NCI-H345 treated with DMSO at 0.1 percent for 48 hours (cell line): ENCODE data around the gene KIF6.

ENCODE experiments used
- DNase-seq: peaks from one replicate; lab custom pipeline; 2025; ENCODE audit not compliant: unreplicated experiment; lab: John Stamatoyannopoulos, UW

Gene KIF6

DNA sequence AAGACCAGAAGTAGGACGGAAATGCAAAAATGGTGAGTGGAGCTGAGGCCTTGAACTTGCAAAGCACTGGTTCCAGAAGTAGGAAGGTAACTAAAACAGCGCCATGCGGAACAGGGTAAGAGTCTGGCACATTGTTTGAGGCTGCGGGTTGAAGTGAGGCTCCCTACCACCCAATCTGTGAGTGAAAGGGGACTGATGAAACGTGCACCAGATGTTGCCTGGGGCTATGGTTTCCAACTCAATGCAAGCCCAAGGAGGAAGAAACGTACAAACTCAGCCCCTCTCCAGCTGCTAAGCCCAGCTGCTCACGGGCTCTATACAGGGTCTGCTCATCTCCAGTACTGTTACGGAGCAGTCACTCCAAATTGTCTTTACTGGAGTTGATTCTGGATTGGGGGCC lies 334.0 kb downstream of the KIF6 start:
- DNase-seq, result no peak

DNA sequence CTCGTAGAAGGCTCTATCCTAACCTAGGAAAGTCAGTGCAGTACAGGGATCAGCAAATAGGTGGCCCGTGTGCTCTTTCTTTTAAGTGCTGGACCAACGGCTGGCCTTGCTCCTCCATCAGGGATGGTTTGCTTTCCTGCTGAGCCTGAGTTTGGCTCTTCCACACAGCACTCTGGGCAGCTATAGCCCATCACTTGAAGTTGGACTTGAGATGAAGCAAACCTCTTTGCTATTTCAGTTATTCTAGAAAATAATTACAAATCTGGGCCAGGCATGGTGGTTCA lies 335.8 kb downstream of the KIF6 start:
- no peak for DNase-seq

DNA sequence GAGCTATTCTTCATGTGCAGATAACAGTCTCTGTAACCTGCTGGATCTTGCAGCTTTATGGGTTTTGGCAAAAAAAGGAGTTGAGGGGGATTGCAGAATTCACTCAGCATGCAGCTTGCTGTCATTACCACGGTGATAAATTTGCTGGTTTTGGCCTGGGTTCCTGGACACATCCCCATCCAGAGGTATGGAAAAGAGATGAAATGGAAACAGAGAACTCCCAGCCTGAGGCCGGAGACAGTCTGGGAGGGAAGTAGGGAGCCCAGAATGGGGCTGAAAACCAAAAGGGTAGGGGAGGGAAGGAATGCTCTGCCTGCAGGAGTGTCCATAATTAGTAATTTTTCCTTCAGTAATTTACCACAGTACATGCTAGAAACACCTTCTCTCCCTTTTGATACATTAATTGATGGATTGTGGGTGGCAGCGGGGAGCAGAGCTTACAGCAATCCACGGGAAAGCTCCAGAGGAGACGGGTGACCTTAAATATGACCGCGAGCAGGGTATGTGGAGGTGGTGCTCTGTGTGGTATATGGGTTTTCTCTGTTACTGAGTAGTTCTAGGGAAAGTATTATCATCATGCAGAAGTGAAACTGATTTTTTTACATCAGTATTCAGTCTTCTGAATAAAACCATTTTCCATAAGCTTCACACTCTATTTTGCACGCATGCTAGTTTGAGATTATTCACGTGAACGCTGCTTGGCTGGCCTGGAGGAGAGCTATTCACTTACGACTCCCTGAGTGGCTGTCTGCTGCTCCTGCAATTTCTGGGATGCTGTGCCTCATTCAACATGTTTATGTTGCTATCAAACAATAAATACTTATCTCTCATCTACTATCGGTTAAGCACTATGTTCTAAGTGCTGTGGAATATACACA lies 336.4 kb downstream of the KIF6 start:
- DNase-seq, result no peak

DNA sequence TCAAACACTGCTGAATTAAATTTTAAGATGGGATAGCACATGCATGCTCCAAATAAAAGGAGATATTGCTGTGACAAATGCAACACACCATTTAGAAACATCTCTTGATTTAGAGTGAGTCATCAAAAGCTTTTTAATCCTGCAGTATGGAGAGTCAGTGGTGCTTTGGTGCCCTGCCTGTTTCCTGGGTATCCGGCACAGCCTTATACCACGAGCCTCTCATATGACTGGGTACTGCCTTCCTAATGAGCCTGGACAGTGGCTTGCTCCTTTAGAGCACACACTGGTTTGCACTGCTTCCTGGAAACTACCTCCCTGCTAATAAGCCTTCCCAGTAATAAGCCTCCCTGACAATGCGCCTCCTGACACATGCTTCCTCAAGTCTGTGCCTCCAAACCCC lies 337.4 kb downstream of the KIF6 start:
- DNase-seq, result no peak

DNA sequence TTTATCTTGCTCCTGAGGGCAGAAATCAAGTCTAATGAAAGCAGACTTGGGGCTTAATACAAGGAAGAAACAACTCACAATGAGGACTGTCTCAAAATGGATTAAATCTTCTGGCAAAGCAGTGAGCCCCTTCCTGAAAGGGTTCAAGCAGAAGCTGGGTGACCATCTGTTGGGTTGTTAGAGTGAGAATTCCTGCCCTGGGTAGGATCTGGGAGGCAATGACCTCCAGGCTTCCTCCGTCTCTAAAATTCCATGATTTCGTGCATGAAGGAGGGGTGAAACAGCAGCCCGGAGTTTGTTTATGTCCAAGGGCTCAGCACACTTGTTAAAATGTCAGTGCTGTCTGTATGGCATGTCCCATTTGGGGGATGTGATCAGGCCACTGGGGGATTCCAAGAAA lies 338.7 kb downstream of the KIF6 start:
- no peak for DNase-seq

DNA sequence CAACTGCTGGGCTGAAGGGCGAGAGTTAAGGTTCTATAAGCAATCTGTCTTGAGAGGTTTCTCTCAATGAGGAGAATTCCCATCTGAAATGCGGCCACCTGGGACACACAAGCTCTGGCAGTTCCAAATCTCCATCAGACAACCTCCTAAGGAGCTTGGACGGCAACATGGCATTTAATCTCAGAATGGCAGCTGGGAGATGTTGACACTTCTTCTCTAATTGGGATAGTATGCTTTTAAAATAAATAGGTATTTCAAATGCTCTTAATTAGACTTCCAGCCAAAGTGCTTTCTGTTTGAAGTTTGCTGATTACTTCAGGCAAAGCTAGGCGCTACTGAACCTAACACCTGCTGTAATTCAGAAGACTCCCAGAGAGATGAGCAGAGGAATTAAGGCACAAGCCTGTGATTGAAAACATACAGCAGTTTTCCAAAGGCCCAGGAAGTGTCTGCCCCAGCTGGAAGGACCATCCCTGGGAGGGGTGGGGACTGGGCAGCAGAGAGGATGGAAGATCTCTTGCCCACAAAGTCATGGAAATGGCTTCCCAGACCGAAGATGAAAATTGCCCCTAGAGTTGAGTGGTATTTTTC lies 343.6 kb downstream of the KIF6 start:
- DNase-seq, result no peak

DNA sequence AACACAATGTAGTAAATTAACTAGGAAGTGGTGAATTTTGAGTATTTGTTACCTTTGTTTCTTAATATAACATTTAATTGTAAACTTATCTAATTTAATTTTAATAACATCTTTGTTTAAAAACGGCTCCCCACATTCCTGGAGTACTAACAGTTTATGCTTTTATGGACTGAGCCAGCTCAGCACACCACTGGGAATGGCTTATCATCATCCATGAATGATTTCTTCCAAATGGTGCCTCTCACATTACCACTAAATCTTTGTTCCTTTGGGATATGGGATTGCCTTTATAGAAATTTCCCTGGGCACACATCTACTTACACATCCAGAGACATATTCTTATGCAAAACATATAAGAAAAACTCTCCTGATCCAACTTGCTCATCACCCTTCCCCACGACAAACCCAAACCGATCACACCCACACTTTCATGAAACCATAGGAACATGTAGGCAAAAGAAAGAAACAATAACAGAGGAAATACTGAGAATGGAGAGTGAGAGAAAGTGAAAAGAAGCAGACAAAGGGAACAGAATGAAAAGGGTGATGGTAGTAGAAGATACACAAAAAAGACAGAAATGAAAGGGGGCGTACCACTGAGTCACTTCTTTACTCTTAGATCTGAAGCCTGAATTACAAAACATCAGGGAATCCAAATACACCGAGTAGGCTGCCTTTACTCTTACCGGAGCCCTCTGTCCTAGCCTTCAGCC lies 344.2 kb downstream of the KIF6 start:
- DNase-seq, result no peak

DNA sequence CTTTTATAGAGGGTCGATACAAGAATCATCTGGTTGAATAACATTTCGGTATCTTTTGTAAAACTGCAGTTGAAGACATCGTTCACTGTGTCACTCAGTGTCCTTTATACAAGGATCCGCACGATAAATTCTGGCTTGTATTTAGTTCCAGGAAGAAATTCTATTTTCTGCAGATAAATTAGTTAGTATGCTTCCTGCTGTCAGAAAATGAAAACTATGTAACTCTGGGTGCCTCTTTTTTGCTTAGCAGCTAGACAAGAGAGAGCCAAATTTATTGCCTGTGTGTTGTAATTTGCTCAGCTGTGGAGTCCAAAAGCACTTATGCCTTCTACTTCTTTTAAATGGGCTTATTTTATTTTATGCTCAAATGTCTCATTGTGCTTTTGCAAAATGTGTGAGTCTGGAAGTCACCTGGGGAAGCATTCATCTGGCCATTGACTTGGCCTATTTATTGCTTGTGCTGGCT lies 346.2 kb downstream of the KIF6 start:
- no peak for DNase-seq

DNA sequence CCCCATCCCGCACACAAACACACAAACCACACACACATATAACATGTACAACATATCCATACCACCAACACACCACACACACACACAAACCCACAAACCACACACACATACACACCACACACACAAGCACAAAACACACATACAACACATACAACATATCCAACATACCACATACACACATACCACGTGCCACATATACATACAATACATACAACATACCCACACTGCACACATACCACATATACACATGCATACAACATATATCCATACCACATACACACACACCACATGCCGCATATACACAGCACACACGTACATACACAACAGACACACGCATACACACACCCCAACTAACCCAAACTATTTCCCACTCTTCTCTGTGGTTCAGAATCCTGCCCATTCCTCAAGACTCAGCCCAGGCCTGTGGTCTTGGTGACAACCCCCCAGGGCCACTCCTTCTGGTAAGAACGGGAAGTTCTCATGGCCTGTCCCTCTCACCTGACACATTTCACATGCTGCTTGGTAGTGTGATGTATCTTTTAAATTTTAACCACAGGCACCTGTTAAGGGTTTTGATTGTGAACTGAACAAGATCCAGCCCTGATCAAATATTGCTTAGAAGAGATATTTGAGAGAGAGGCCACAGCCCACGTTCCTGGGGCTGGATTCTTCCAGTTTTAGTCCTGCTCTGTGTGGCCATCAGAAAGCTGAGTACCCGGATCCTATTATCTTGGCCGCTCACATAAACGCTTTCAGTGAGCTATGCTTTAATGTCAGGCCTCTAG lies 346.8 kb downstream of the KIF6 start:
- no peak for DNase-seq

DNA sequence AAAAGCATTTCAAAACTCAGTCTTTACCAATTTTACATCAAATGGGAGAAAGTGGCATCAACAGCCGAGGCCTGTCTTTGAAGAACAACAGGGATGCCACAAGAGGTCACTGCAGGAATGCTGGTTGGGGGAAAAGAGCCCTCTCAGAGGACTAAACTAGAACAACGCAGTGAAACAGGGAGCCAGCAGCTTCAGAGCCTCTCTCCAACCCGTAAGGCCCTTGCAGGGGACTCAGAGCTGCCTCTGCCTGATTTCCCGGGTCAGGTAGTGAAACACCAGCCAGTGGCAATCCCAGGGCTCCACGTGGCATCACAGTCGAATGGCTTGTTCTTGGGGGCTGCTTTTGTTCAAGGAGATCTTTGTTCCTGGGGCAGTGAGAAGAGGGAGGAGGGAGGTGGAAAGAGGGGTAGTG lies 347.7 kb downstream of the KIF6 start:
- no peak for DNase-seq

DNA sequence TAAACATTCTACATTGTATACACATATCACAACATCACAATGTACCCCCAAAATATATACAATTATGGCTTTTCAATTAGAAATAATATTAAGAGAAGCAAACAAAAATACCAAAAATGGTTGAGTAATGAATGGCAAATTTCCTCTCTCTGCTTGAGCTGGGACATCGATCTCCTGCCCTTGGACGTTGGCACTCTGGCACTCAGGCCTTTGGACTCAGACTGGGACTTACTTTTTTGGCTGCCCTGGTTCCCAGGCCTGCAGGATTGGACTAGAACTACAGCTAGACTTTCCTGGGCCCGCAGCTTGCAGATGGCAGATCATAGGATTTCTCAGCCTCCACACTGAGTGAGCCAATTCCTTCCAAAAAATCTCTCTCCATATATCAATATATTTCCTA lies 349.8 kb downstream of the KIF6 start:
- no peak for DNase-seq

DNA sequence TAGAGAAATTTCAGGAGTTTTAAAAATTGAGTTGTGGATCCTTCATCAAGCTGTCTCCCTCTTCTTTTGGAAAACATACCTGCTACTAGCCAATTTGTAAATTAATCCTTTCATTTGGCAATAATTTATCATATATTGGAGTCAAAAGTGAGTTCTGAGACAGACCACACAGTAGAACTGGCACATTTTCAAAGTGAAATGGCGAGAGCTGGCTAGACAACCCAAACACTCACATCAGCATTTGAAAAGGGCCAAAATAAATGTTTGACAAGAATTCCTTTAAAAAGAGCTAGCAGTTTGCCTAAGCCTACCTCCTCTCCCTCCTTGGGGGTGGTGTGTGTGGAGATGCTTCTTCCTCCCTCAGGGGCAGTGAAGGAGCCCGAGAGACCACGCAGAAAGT lies 354.8 kb downstream of the KIF6 start:
- DNase-seq, result no peak

DNA sequence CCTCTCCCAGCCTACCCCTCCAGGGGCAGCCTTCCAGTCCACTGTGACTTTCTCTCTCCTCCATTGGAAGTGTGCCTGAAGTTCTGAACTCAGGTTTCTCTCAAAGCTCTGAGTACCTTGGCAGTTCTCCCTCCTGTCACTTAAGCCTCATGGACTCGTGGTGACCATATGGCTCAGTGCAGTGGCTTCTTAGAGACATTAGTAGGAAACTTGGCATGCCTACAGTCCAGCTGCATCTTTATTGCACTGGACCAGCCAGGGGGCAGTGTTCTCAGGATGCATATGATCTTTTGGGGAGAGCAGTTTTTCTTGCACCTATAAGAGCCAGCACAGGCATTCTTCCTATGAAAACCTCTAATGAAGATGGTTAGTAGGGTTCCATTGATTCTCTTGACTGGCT lies 355.2 kb downstream of the KIF6 start:
- DNase-seq, result no peak

DNA sequence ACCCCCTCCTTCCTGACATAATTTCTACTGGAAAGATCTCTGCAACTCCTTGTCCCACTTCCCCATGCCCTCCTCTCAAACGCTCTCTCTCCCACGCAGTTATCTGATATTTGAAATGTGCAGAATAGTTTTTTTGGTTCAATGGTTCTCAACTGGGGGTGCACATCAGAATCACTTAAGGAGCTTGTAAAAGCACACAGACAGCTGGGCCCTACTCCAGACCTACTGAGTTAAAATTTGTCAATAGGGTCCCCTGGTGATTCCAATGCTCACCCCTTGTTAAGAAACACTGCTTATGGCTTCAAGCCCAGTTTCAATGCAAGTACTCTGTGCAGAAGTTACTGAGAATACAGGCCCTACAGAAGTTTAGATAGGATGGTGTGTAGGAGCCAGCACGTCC lies 357.5 kb downstream of the KIF6 start:
- peak; percentile 10 for DNase-seq

DNA sequence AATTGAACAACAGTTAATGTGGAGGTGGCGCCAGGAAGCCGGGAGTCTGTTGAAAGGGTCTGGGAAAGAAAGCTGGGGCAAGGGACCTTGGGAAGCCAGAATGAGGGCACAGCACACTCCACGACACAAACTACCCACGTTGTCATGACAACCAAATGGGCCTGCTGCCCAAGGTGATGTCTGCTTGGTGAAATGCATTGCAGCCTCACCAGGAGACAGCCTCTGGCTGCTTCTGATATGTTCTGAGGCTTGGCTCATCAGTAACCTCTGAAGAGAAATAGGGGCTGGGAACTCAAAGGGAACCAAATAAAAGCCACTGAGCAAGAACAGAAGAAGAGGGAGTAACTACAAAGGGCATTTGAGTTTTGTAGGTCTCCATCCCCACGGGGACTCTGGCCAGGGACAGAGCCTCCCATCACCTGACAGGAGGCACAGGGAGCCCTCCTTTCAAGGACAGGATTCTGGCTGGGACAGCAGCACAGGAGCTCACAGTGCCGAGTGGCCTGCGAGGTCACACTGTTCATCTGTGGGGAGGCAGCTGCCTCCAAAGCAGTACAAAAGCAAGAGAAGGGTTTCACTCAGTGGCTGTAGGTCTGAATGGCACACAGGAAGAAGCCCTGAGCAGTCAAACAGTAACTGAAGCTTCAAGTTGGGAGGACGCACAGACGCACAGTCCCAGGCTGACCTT lies 358.1 kb downstream of the KIF6 start:
- DNase-seq, result no peak

DNA sequence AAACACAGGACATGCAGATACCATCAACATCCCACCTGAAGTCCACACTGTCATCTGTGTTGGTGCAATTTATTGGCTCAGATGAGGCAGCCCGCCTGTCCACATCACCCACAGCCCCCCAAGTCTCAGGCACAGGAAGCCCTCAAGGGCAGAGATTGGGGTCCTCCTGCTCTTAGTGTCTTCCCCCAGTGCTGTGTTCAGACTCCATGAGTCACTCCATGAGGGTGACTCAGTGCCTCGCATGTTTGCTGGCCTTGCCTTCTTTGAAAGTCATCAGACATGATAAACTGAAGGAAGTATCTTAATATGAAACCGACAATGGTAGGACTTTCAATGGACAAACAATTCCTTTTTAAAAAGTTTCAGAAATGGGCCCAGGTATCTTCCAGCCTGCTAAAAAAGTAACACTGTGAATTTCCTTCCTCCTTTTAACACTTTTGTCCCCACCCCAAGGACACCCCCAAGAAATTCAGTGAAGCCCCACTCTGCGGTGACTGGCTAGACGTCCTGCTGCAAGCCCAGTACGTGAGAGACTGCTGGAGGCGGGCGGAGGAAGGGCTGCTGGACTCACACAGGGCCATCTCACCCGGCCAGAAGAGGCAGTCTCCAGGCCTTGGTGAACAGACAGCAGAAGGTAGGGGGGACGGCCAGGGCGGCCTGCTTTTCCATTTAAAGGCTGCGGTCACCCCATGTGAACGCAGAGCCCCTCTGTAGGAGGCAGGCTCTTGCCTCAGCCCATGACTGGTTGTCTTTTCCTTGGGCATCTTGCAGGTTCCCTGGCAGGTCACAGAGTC lies 359.7 kb downstream of the KIF6 start:
- DNase-seq, result no peak

DNA sequence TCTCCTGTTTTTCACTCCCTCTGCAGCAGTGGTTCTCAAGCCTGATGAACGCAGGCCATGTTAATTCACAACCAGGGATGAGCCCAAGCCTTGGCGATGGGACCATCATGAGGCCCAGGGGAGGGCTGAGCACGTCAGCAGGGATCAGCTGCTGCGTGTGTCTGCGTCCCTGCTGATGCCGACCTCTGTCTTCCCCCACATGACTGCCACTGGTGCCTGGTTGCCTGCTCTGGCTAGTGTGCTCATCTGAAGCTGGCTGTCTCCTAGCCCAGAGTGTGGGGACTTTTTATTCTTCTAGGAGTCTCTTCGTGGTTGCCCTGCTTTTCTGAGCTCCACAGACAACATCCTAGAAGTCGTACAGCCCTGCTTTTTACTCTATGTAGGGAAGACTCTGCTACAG lies 361.9 kb downstream of the KIF6 start:
- no peak for DNase-seq

DNA sequence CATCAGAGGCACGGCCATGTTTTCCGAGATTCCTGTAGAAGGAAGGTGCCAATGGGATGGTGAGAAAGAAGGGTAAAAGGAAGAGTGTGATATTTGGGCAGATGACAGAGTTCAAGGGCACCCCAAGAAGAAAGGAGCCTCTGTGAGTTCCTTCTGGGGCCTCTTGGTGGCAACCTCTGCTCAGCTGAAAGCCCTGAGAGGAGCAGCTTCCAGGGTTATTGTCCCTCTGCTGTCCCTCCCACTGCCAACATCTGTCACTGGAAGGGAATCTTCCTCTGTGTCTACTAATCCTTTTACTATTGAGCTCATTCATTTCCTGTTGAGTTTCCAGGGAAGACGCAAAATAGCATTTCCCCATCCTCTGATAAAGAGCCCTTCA lies 362.7 kb downstream of the KIF6 start:
- DNase-seq, result no peak

DNA sequence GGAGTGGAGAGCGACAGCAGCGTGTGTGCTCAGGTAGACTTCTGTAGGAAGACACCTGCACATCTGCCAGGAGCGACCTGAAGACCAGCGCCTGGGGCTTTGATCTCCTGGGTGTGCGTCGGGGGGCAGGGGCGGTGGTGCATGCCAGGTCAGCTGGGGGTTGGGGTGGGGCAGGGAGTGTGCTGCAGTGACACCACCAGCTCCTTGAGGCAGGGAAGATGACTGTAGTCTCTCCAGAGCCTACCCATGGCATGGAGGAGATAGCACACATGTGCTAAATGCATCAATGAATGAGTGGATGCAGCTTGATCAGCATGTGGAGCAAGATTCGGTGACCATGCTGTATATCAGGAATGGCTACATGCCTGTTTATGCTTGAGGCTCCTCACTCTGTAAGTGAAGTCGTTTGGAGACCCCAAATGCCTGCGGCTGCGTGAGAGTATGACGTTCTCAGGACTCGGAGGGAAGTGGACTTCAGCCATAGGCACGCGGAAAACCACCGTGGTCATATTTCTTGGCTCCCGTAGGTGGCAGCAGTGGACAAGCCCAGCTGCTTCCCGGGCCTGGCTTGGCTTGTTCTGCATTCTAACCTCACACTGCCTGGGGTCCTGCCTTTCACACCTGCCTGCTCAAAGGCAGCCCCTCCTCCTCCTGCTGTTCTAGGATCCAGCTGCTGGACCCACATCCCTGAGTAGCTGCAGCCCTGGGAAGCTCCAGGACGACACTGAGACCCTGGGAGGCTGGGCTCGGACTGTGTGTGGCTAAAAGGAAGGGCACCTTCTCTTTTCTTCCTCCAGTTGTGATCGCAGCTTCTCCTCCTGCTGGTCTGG lies 363.3 kb downstream of the KIF6 start:
- DNase-seq, result peak; percentile 74
